Neural progenitor cell (in vitro differentiated cells): ENCODE results near the gene DDX56. TPM values are rescaled to one million over a fixed set of nuclear protein-coding genes. Genes with fewer than 3 reads are reported as not detected.

Experiments
- DNase-seq: peaks from one replicate; pipeline ENCODE4 v3.0.0-alpha.2; 2016; ENCODE audit warnings: low spot score
- H2AFZ ChIP-seq: fragments of 200-600 bp; sonication (generic); replicated peaks from 2 replicates; pipeline ENCODE4 v1.6.1; 2016; ENCODE audit warnings: antibody characterized with exemption
- H3F3A ChIP-seq: fragments of 200-600 bp; sonication (generic); 2 replicates; pipeline ENCODE4 v1.6.1; 2016; ENCODE audit warnings: antibody characterized with exemption, low read depth
- H3K27ac ChIP-seq: fragments of 200-600 bp; sonication (generic); 2 replicates; pipeline ENCODE4 v1.5.1; 2016; ENCODE audit warnings: mild to moderate bottlenecking
- H3K27me3 ChIP-seq: fragments of 200-600 bp; sonication (generic); 2 replicates; pipeline ENCODE4 v1.6.1; 2016; ENCODE audit warnings: mild to moderate bottlenecking, moderate library complexity
- H3K36me3 ChIP-seq: fragments of 200-600 bp; sonication (generic); 2 replicates; pipeline ENCODE4 v1.5.1; 2016
- H3K4me1 ChIP-seq: fragments of 200-600 bp; sonication (generic); 2 replicates; pipeline ENCODE4 v1.6.1; 2016; ENCODE audit warnings: mixed run types
- H3K4me2 ChIP-seq: fragments of 200-600 bp; sonication (generic); 2 replicates; pipeline ENCODE4 v1.6.1; 2016
- H3K4me3 ChIP-seq: fragments of 200-600 bp; sonication (generic); 2 replicates; pipeline ENCODE4 v1.5.1; 2016
- H3K79me2 ChIP-seq: fragments of 200-600 bp; sonication (generic); 2 replicates; pipeline ENCODE4 v1.6.1; 2016; ENCODE audit warnings: low read depth
- H3K9ac ChIP-seq: fragments of 200-600 bp; sonication (generic); 2 replicates; pipeline ENCODE4 v1.6.1; 2016
- H3K9me3 ChIP-seq: fragments of 200-600 bp; sonication (generic); 2 replicates; pipeline ENCODE4 v1.5.1; 2016; ENCODE audit warnings: low read depth
- H4K20me1 ChIP-seq: fragments of 200-600 bp; sonication (generic); 2 replicates; pipeline ENCODE4 v1.6.1; 2016; ENCODE audit warnings: low read depth
- H3K27ac Mint-ChIP-seq: 3 replicates; pipeline ENCODE4 v1.8.0; 2021; ENCODE audit warnings: mixed read lengths
- H3K27me3 Mint-ChIP-seq: 2 replicates; pipeline ENCODE4 v1.8.0; 2022; ENCODE audit warnings: low read depth, mild to moderate bottlenecking, inconsistent platforms, moderate library complexity, mixed read lengths; ENCODE audit not compliant: insufficient read depth
- H3K36me3 Mint-ChIP-seq: 3 replicates; pipeline ENCODE4 v1.8.0; 2021; ENCODE audit warnings: mixed read lengths
- H3K4me1 Mint-ChIP-seq: 3 replicates; pipeline ENCODE4 v1.8.0; 2021; ENCODE audit warnings: mixed read lengths
- H3K4me3 Mint-ChIP-seq: 3 replicates; pipeline ENCODE4 v1.8.0; 2021; ENCODE audit warnings: mild to moderate bottlenecking, moderate library complexity, mixed read lengths
- H3K9me3 Mint-ChIP-seq: 3 replicates; pipeline ENCODE4 v1.8.0; 2020; ENCODE audit warnings: mixed read lengths
- CTCF ChIP-seq: fragments of 200-600 bp; sonication (generic); IDR thresholded peaks from 2 replicates; pipeline ENCODE4 v1.5.1; 2017; ENCODE audit warnings: antibody characterized with exemption, mild to moderate bottlenecking
- EZH2 ChIP-seq: fragments of 200-600 bp; sonication (generic); IDR thresholded peaks from 2 replicates; pipeline ENCODE4 v1.6.1; 2017; ENCODE audit warnings: antibody characterized with exemption, mild to moderate bottlenecking, moderate library complexity
- EZH2phosphoT487 ChIP-seq: fragments of 200-600 bp; sonication (generic); IDR thresholded peaks from 2 replicates; pipeline ENCODE4 v1.6.1; 2017; ENCODE audit warnings: antibody characterized with exemption
- total RNA-seq: library from RNA; depleted of rRNA; stranded (reverse); fragments of >200 nt; gene quantifications from 2 replicates; pipeline ENCODE4 v1.2.3, GENCODE V29; 2015; ENCODE audit warnings: low replicate concordance

The DDX56 gene
- total RNA-seq, 1 donor from 2014 or later, result 67.5 TPM

GRCh38 chr7:44533301-44534055 lies 40.2 kb downstream of the DDX56 start:
- H3K36me3 ChIP-seq, result no peaks in the 10 kb centered on the region
- Mint-ChIP-seq H3K9me3 (peaks cover under 1% of the 10 kb centered on the region), H3K4me3 (no peak overlapping the region), H3K27me3 (peaks cover 4% of the 10 kb centered on the region), H3K4me1 (no peaks in the 10 kb centered on the region), H3K36me3 (no peaks in the 10 kb centered on the region), H3K27ac (no peak overlapping the region)
- no peaks in the 10 kb centered on the region for H3K9me3 ChIP-seq
- H3K4me3 ChIP-seq, result no peak overlapping the region
- peak overlapping the region; percentile 82 for H2AFZ ChIP-seq
- H3K79me2 ChIP-seq, result no peaks in the 10 kb centered on the region
- no peaks in the 10 kb centered on the region for H3F3A ChIP-seq
- no peak overlapping the region for H3K4me2 ChIP-seq
- TF ChIP-seq EZH2phosphoT487 (no peak), EZH2 (no peak), CTCF (no peak)
- no peaks in the 10 kb centered on the region for H3K27me3 ChIP-seq
- H4K20me1 ChIP-seq, result no peaks in the 10 kb centered on the region
- no peak for DNase-seq
- H3K9ac ChIP-seq, result no peak overlapping the region
- no peak overlapping the region for H3K27ac ChIP-seq
- H3K4me1 ChIP-seq, result no peaks in the 10 kb centered on the region

DNA sequence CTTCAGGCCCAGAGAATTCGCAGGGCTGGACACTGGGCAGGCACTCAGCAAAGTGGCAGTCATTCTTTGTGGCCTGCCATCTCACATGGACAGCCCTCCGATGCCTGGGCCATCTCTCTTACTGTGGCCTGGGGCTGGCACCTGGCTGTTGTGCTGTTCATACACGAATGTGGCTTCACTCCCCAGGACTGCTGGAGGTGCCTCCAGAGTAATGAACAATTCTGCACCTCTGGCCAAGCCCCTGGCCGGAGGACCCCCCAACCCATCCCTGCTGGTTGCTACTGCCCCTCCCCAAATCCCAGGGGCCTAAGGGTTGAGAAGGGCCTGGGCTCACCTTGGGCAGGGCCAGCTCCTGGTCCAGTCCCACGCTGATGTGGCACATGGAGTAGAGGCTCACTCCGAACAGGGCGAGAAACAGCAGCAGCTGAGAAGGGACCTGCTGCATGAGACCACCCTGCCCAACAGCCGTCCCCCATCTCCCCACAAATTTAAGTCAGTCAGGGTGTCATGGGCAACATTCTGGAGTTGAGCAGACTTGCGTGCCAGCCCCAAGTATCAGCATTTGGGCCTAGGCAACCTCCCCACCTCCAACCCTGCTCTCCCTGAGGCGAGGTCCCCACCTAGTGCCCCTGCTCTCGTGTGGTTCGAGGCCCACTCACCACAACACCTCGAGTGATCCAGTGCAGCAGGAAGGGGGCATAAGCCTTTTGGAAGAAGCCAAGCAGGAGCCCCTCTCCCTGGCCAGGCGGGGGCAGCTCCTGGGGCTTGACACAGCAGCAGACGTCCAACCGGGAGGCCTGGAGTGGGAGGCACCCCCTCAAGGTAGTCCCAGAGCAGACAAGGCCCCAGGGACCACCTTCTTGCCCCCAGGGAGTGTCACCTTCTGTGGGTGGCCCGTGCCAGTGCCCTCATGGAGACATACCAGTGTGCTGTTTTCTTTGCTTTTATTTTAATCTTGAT lies 42.0 kb downstream of the DDX56 start:
- Histone ChIP-seq H3F3A (no peaks in the 10 kb centered on the region), H3K4me3 (no peak overlapping the region), H3K27me3 (no peaks in the 10 kb centered on the region), H3K4me1 (no peaks in the 10 kb centered on the region), H3K79me2 (no peaks in the 10 kb centered on the region), H3K9me3 (no peaks in the 10 kb centered on the region), H4K20me1 (no peaks in the 10 kb centered on the region), H3K9ac (no peak overlapping the region), H2AFZ (no peak overlapping the region), H3K27ac (no peak overlapping the region), H3K4me2 (no peak overlapping the region), H3K36me3 (no peaks in the 10 kb centered on the region)
- Mint-ChIP-seq H3K27me3 (peaks cover 4% of the 10 kb centered on the region), H3K9me3 (peaks cover 2% of the 10 kb centered on the region), H3K4me1 (no peaks in the 10 kb centered on the region), H3K27ac (no peak overlapping the region), H3K36me3 (no peaks in the 10 kb centered on the region), H3K4me3 (no peak overlapping the region)
- TF ChIP-seq CTCF (no peak), EZH2phosphoT487 (no peak), EZH2 (no peak)
- no peak for DNase-seq

DNA sequence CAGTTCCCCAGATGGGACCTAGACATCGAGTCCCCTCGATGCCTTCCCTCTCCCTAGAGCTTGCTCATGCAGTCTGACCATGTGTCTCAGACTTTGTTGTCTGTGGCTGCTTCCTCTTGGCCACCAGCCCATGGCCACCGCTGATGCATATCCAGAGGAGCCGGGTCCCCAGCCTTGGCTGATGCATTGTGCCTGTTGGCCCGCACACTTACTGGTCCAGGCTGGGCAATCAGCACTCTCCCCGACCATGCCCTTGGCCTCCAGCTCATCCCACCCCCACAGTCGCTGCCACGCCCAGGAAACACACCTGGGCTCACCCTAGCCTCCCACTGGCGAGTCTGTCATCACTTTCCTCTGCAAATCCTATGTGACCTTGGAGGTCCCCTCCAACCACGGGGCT lies 42.7 kb downstream of the DDX56 start:
- no peaks in the 10 kb centered on the region for H3K36me3 Mint-ChIP-seq
- TF ChIP-seq EZH2 (no peak), CTCF (no peak), EZH2phosphoT487 (no peak)

More for the DNA sequence above, 42.7 kb downstream of the DDX56 start:
- Mint-ChIP-seq H3K4me1 (no peaks in the 10 kb centered on the region), H3K27ac (no peak overlapping the region), H3K4me3 (no peak overlapping the region), H3K27me3 (peaks cover 4% of the 10 kb centered on the region), H3K9me3 (peaks cover 3% of the 10 kb centered on the region)
- Histone ChIP-seq H3K4me3 (no peak overlapping the region), H3K27me3 (no peaks in the 10 kb centered on the region), H3K9me3 (no peaks in the 10 kb centered on the region), H3F3A (no peaks in the 10 kb centered on the region), H3K79me2 (no peaks in the 10 kb centered on the region), H3K4me1 (no peaks in the 10 kb centered on the region), H4K20me1 (no peaks in the 10 kb centered on the region), H3K36me3 (no peaks in the 10 kb centered on the region), H3K27ac (no peak overlapping the region), H3K9ac (no peak overlapping the region), H2AFZ (no peak overlapping the region), H3K4me2 (no peak overlapping the region)
- no peak for DNase-seq
